ENCODE measurements around the gene MGAT5.

MGAT5 gene

DNA sequence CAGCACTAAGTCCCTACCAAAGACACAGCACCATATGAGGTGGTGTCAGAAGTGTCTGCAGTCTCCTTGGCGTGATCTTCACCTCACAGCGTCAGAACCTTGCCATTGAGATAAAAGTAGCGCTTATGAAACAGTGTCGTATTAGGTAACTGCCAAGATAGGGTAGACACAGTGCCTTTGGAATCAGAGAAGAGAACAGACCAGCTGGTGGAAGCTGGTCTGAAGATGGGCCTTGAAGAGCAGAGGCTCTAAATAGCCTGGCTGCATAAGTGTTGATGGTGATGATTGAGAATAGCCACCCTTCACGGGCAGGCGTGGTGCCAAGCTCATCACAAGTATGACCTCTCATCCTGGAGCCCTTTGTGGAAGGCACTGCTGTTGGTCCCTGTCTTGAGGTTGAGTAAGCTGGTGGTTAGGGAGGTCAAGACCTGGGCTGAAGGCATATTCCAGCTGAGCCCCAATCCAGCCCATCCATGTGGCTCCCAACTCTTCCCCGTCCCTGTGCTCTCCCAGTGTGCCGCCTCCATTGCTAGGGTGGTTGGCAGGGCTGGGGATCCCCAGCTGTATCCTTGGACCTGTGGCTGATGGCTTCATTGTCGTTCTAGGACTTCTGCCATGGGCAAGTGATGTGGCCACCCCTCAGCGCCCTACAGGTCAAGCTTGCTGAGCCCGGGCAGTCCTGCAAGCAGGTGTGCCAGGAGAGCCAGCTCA, 187.4 kb downstream of the MGAT5 start:
- H3K4me1 ChIP-seq (ENCODE audit: control insufficient read depth, insufficient read depth, low read length), result no peaks in the 10 kb centered on the region
- no CpG with 5 or more reads among the region's 11 CpGs for WGBS (ENCODE audit: insufficient coverage, insufficient read length)

DNA sequence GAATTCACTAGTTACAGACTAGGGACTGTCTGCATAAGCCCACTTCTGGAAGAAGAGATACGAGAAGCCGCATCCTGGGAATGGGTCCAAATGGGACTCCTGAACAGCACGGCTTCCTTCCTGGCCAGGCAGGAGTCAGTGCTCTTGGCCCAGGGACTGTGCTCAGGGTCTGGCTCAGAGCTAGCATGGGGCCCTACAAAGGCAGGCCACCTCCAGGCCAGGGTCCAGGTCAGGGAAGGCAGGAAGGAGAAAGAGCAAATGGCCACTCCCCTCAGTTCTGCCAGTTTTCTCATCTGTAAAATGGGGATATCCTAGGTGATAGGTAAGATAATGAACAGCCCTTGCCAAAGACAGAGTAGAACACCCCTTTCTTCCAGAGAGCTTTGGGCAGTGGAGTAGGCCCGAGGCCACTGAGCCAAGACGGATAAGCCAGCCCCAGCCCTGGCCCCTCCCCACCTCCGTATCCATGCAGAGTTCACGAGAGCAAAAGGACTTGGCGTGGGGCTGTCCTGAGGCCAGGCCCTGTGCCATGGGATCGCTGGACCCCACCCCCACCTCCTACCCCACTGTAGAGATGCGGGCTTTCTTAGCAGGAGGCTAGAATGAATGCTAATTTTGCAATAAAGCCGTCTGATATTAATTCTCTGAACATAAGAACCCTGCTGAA, 190.1 kb downstream of the MGAT5 start:
- no peak for DNase-seq (ENCODE audit: low read depth, low spot score)
- Histone ChIP-seq H3K27me3 (ENCODE audit: control insufficient read depth, insufficient read depth, low read length) (no peaks in the 10 kb centered on the region), H3K4me3 (ENCODE audit: low read length) (no peak overlapping the region), H3K9me3 (ENCODE audit: control insufficient read depth, insufficient read depth, low read length) (no peaks in the 10 kb centered on the region), H3K4me1 (ENCODE audit: control insufficient read depth, insufficient read depth, low read length) (no peaks in the 10 kb centered on the region), H3K27ac (ENCODE audit: low read length) (no peak overlapping the region), H3K36me3 (ENCODE audit: control insufficient read depth, insufficient read depth, low read length) (peaks cover 6% of the 10 kb centered on the region; the same call in 1 of the 2 replicates)
- no CpG with 5 or more reads among the region's 11 CpGs for WGBS (ENCODE audit: insufficient coverage, insufficient read length)

More for the DNA sequence above, 187.4 kb downstream of the MGAT5 start:
- H3K9me3 ChIP-seq (ENCODE audit: control insufficient read depth, insufficient read depth, low read length), result no peaks in the 10 kb centered on the region
- H3K27me3 ChIP-seq (ENCODE audit: control insufficient read depth, insufficient read depth, low read length), result no peaks in the 10 kb centered on the region
- H3K4me3 ChIP-seq (ENCODE audit: low read length), result no peak overlapping the region
- no peak for DNase-seq (ENCODE audit: low read depth, low spot score)
- no peak overlapping the region for H3K27ac ChIP-seq (ENCODE audit: low read length)
- no peaks in the 10 kb centered on the region for H3K36me3 ChIP-seq (ENCODE audit: control insufficient read depth, insufficient read depth, low read length)

DNA sequence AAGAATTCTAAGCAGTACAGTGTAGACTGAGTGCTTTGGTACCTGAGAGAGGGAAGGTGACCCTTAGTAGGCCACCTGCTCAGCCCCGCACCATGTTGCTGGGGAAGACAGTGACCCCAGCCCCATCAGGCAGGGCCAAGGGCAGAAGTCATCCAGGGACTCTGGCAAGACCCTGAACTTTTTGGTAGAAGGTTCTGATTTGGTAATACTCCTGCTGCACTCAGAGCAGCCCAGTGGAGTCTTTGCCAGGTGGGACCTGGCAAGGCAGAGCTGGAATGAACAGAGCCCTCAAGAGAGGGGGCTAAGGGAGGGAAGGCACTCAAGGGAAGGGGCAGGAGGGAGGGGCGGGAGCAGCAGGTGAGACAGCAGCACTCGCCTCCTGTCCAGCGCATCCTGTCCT, 191.2 kb downstream of the MGAT5 start:
- Histone ChIP-seq H3K9me3 (ENCODE audit: control insufficient read depth, insufficient read depth, low read length) (no peaks in the 10 kb centered on the region), H3K27ac (ENCODE audit: low read length) (no peak overlapping the region), H3K36me3 (ENCODE audit: control insufficient read depth, insufficient read depth, low read length) (peaks cover 6% of the 10 kb centered on the region; the same call in 1 of the 2 replicates), H3K4me3 (ENCODE audit: low read length) (no peak overlapping the region), H3K4me1 (ENCODE audit: control insufficient read depth, insufficient read depth, low read length) (no peaks in the 10 kb centered on the region), H3K27me3 (ENCODE audit: control insufficient read depth, insufficient read depth, low read length) (no peaks in the 10 kb centered on the region)
- DNase-seq (ENCODE audit: low read depth, low spot score), result no peak
- WGBS (ENCODE audit: insufficient coverage, insufficient read length), result no CpG with 5 or more reads among the region's 4 CpGs

DNA sequence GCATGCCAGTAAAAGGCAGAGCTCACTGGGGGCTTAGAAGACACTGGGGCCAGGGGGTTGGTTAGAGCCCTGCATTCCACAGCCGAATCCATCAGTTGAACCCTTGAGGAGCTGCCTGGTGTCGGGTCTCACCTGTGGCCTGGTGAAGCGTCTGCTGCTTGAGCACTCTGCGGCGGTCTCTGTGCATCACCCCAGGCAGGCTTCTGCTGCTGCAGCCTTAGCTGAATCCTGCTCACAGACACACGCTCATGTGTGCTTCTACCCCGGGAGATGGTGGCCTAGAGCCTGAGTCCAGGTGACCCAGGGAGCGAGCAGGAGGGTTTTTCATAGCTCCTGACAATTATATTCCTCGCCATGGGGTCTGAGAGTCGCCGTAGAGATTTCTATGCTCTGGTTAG, 192.1 kb downstream of the MGAT5 start:
- WGBS (ENCODE audit: insufficient coverage, insufficient read length), result no CpG with 5 or more reads among the region's 11 CpGs
- DNase-seq (ENCODE audit: low read depth, low spot score), result no peak

DNA sequence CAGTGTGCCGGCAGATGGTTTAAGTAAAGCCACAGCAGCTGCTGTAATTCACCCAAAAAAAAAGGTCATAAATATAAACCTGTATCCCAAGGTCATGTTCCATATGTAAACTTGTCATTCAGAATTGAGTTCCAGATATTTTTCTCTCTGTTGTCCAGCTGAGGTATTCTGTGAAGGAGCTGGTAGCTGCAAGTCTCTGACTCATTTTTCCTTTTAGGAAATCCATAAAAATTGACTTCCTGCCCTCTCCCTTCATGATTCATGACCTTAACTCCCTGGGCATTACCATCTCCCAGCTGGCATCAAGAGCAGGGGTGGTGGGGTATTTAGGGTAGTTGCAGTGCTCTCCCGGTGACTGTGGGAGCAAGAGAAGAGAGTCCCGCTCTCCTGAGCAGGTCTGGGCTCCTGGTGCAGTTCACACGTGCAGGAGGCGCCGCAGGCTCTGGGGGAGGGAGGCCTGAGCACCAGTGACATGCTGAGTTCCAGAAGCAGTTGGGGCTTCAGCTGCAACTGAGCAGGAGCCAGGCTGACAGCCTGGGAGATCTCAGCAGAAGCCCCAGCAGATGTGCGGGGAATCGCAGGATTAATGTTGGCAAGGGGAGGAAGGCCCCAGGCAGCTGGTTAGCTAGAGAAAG, 192.6 kb downstream of the MGAT5 start:
- Histone ChIP-seq H3K36me3 (ENCODE audit: control insufficient read depth, insufficient read depth, low read length) (peaks cover 6% of the 10 kb centered on the region; the same call in 1 of the 2 replicates), H3K27ac (ENCODE audit: low read length) (no peak overlapping the region), H3K4me3 (ENCODE audit: low read length) (no peak overlapping the region), H3K4me1 (ENCODE audit: control insufficient read depth, insufficient read depth, low read length) (no peaks in the 10 kb centered on the region), H3K27me3 (ENCODE audit: control insufficient read depth, insufficient read depth, low read length) (no peaks in the 10 kb centered on the region), H3K9me3 (ENCODE audit: control insufficient read depth, insufficient read depth, low read length) (no peaks in the 10 kb centered on the region)
- no peak for DNase-seq (ENCODE audit: low read depth, low spot score)
- WGBS (ENCODE audit: insufficient coverage, insufficient read length), result no CpG with 5 or more reads among the region's 8 CpGs

More for the DNA sequence above, 192.1 kb downstream of the MGAT5 start:
- H3K4me3 ChIP-seq (ENCODE audit: low read length), result no peak overlapping the region
- H3K4me1 ChIP-seq (ENCODE audit: control insufficient read depth, insufficient read depth, low read length), result no peaks in the 10 kb centered on the region
- H3K36me3 ChIP-seq (ENCODE audit: control insufficient read depth, insufficient read depth, low read length), result peaks cover 6% of the 10 kb centered on the region; the same call in 1 of the 2 replicates
- no peaks in the 10 kb centered on the region for H3K27me3 ChIP-seq (ENCODE audit: control insufficient read depth, insufficient read depth, low read length)
- H3K9me3 ChIP-seq (ENCODE audit: control insufficient read depth, insufficient read depth, low read length), result no peaks in the 10 kb centered on the region
- H3K27ac ChIP-seq (ENCODE audit: low read length), result no peak overlapping the region

DNA sequence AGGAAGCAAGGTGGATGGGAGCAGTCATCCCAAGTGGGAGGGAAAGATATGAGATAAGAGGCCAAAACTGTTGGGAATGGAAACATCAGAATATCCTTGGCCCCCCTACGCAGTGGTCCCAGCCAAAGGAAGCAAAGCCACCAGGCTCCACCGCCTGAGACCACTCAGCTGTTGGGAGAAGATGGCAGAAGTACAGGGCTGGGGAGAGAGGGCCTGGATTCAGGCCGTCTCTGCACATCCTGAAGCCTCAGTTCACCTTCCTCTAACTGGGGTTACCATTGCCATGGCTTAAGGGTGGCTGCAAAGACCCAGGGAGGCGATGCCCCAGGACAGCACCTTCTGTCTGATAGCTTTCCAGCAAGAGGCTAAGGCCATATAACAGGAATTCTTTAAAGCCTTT, 193.8 kb downstream of the MGAT5 start:
- H3K9me3 ChIP-seq (ENCODE audit: control insufficient read depth, insufficient read depth, low read length), result no peaks in the 10 kb centered on the region
- no peak overlapping the region for H3K4me3 ChIP-seq (ENCODE audit: low read length)
- no peak for DNase-seq (ENCODE audit: low read depth, low spot score)
- H3K27ac ChIP-seq (ENCODE audit: low read length), result no peak overlapping the region
- no peaks in the 10 kb centered on the region for H3K4me1 ChIP-seq (ENCODE audit: control insufficient read depth, insufficient read depth, low read length)
- no CpG with 5 or more reads among the region's 4 CpGs for WGBS (ENCODE audit: insufficient coverage, insufficient read length)
- no peaks in the 10 kb centered on the region for H3K27me3 ChIP-seq (ENCODE audit: control insufficient read depth, insufficient read depth, low read length)
- H3K36me3 ChIP-seq (ENCODE audit: control insufficient read depth, insufficient read depth, low read length), result peaks cover 6% of the 10 kb centered on the region; the same call in 1 of the 2 replicates

DNA sequence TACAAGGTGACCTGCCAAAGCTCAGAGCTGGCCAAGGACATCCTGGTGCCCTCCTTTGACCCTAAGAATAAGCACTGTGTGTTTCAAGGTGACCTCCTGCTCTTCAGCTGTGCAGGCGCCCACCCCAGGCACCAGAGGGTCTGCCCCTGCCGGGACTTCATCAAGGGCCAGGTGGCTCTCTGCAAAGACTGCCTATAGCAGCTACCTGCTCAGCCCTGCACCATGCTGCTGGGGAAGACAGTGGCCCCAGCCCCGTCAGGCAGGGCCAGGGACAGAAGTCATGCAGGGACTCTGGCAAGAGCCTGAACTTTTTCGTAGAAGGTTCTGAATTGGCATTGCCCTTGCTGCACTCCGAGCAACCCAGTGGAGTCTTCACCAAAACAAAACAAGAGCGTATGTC, 194.8 kb downstream of the MGAT5 start:
- DNase-seq (ENCODE audit: low read depth, low spot score), result no peak
- H3K27me3 ChIP-seq (ENCODE audit: control insufficient read depth, insufficient read depth, low read length), result no peaks in the 10 kb centered on the region
- no peak overlapping the region for H3K4me3 ChIP-seq (ENCODE audit: low read length)
- no peaks in the 10 kb centered on the region for H3K4me1 ChIP-seq (ENCODE audit: control insufficient read depth, insufficient read depth, low read length)
- no CpG with 5 or more reads among the region's 6 CpGs for WGBS (ENCODE audit: insufficient coverage, insufficient read length)
- H3K9me3 ChIP-seq (ENCODE audit: control insufficient read depth, insufficient read depth, low read length), result no peaks in the 10 kb centered on the region
- H3K36me3 ChIP-seq (ENCODE audit: control insufficient read depth, insufficient read depth, low read length), result peaks cover 6% of the 10 kb centered on the region; the same call in 1 of the 2 replicates
- H3K27ac ChIP-seq (ENCODE audit: low read length), result no peak overlapping the region

DNA sequence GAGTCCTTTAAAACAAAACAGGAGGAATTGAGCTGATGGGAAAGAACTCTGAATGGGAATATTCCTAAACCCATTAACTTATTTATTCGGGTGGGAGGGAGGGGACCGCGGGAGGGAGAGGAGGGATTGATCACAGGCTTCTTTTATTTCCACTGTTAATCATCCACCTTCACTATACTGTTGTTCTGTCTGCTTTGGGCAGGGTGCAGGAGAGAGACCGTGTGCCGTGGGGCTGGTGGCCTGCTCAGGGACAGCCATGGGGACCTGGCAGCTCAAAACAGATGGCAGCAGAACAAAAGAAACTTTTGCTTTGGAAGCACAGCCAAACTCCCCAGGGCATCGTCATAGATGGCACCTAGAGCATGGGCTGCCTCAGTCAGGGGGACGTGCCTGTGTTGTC, 195.3 kb downstream of the MGAT5 start:
- H3K27ac ChIP-seq (ENCODE audit: low read length), result no peak overlapping the region
- no peaks in the 10 kb centered on the region for H3K9me3 ChIP-seq (ENCODE audit: control insufficient read depth, insufficient read depth, low read length)
- no peaks in the 10 kb centered on the region for H3K27me3 ChIP-seq (ENCODE audit: control insufficient read depth, insufficient read depth, low read length)
- DNase-seq (ENCODE audit: low read depth, low spot score), result no peak
- H3K4me1 ChIP-seq (ENCODE audit: control insufficient read depth, insufficient read depth, low read length), result no peaks in the 10 kb centered on the region
- no CpG with 5 or more reads among the region's 7 CpGs for WGBS (ENCODE audit: insufficient coverage, insufficient read length)
- H3K4me3 ChIP-seq (ENCODE audit: low read length), result no peak overlapping the region
- peaks cover 6% of the 10 kb centered on the region; the same call in 1 of the 2 replicates for H3K36me3 ChIP-seq (ENCODE audit: control insufficient read depth, insufficient read depth, low read length)

DNA sequence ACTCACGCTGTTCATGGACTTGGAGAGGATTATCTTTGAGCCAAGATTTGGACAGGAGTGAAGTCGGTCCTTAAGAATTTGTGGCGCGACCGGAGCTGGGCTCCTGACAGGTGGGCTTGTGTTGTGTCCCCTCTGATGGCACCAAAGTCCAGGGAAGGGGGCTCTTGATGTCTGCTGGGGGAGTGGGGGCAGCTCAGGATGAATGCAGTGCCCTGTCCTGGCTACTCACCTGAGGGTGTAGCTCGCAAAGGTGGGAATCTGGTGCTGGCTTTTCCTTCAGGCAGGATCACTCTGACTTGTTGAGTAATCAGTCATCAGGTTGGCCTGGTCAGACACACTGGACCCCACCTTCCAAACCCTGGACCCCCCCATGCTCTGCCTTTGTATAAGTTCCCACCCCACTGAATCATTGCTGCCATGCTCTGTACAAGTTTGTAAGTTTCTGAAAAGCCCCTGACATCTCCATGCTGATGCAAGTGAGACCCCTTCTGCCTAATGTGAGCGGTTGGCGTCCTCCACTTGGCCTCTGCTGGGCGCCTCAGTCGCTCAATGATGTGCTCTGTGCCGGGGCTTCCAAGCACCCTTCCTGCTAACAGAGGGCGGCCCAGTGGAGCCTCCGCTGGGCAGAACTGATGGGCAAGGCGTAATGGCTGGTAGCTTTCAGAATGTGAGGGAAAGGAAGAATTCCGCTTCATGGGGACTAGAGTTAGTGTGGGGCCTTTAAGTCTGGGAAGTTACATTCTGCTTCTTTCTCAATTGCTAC, 196.1 kb downstream of the MGAT5 start:
- Histone ChIP-seq H3K36me3 (ENCODE audit: control insufficient read depth, insufficient read depth, low read length) (peaks cover 6% of the 10 kb centered on the region; the same call in 1 of the 2 replicates), H3K4me1 (ENCODE audit: control insufficient read depth, insufficient read depth, low read length) (no peaks in the 10 kb centered on the region), H3K27ac (ENCODE audit: low read length) (no peak overlapping the region), H3K27me3 (ENCODE audit: control insufficient read depth, insufficient read depth, low read length) (no peaks in the 10 kb centered on the region), H3K4me3 (ENCODE audit: low read length) (no peak overlapping the region), H3K9me3 (ENCODE audit: control insufficient read depth, insufficient read depth, low read length) (no peaks in the 10 kb centered on the region)
- no peak for DNase-seq (ENCODE audit: low read depth, low spot score)
- no CpG with 5 or more reads among the region's 15 CpGs for WGBS (ENCODE audit: insufficient coverage, insufficient read length)

DNA sequence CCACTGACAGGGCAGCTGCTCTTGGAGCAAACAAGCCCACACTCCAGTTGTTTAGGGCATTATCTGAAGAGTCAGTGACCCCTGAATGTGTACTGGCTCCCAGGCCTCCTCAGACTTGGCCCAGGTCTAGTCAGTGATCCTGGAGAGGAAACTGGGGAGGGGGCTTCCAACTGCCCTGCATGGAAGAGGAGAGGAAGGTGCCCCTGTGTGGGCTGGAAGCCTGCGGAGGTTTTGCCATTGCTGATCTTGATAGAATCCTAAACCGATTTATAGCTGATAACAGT, 197.4 kb downstream of the MGAT5 start:
- Histone ChIP-seq H3K4me1 (ENCODE audit: control insufficient read depth, insufficient read depth, low read length) (no peaks in the 10 kb centered on the region), H3K27ac (ENCODE audit: low read length) (no peak overlapping the region), H3K4me3 (ENCODE audit: low read length) (no peak overlapping the region), H3K9me3 (ENCODE audit: control insufficient read depth, insufficient read depth, low read length) (no peaks in the 10 kb centered on the region), H3K36me3 (ENCODE audit: control insufficient read depth, insufficient read depth, low read length) (peaks cover 6% of the 10 kb centered on the region; the same call in 1 of the 2 replicates), H3K27me3 (ENCODE audit: control insufficient read depth, insufficient read depth, low read length) (no peaks in the 10 kb centered on the region)
- WGBS (ENCODE audit: insufficient coverage, insufficient read length), result no CpG with 5 or more reads among the region's 2 CpGs
- no peak for DNase-seq (ENCODE audit: low read depth, low spot score)
